HG02678 (cell line): Measurements from ENCODE around the gene SLC9A2.

Experiments used
- ATAC-seq: cut with Tn5 transposase; IDR thresholded peaks from one replicate; pipeline ENCODE4 v1.9.1; 2021; ENCODE audit warnings: mild to moderate bottlenecking, moderate library complexity; ENCODE audit not compliant: unreplicated experiment

SLC9A2 gene

GRCh38 chr2:102669401-102669800 is 50.0 kb downstream of the SLC9A2 start:
- no peak for ATAC-seq

GRCh38 chr2:102672107-102672776 is 52.9 kb downstream of the SLC9A2 start:
- no peak for ATAC-seq

GRCh38 chr2:102674370-102674769 is 55.0 kb downstream of the SLC9A2 start:
- ATAC-seq = no peak

GRCh38 chr2:102674836-102675235 is 55.5 kb downstream of the SLC9A2 start:
- ATAC-seq = no peak

DNA sequence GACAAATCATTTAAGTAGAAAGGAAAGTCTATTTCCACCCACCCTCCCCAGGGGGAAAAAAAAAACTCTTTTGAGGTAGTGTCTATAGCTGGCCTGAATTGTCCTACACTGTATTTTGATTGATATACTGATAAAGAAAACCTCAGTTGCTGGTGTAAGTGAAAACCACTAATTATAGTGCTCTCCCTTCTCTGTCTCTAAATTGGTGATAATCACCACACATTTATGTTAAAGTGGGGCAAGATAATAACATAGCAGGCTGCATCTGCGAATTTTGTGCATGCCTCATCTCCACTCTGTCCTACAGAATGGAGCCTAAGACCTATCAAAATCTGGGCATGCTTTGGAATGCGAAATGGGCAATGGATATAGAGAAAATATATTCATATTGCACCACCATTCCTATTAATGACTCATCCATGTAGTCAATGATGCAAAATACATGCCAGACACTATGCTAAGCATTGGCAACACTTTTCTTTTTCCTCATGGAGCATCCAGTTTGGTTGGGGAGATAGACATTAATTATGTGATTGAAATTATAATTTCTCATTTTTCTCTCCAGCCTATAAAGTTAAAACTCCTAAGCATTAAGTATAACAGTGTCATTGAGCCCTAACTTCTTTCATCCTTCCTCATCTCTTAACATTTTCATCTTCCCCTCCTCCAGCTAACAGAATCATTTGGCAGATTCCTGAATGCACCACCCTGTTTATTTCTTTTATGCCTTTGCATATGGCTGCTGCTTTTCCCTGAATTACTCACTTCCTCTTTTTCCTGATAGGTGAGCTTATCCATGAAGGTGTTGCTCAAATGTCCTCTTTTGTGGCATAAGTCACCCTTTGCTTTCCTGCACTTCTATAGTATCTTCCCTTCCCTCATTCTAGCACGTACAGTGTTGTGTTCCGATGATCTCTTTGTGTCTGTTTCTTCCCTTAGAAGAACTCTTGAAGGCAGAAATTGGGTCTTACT is 58.2 kb downstream of the SLC9A2 start:
- ATAC-seq = no peak

DNA sequence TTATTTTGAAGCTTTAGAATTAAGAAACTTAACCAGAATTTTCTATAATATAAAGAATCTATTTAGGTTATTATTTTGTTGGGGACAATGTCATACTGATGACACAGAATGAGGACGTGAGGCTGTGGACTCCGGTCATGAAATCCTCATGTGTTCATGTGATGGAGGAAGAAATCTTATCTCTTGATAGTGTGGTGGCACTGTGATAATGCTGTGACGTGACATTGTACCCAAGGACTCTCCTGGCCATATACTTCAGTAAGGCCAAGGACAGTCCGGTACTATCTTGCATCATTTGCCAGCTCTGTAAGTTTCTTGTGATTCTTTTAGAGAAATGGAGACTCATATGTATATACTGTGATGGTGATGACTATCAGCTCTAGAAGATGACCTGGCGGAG is 59.1 kb downstream of the SLC9A2 start:
- ATAC-seq = no peak

GRCh38 chr2:102686479-102687439 is 67.4 kb downstream of the SLC9A2 start:
- peak; percentile 62 for ATAC-seq

GRCh38 chr2:102690012-102690411 is 70.7 kb downstream of the SLC9A2 start:
- no peak for ATAC-seq

- ATAC-seq = no peak
Observed at GRCh38 chr2:102696463-102696862, 77.1 kb downstream of the SLC9A2 start.

DNA sequence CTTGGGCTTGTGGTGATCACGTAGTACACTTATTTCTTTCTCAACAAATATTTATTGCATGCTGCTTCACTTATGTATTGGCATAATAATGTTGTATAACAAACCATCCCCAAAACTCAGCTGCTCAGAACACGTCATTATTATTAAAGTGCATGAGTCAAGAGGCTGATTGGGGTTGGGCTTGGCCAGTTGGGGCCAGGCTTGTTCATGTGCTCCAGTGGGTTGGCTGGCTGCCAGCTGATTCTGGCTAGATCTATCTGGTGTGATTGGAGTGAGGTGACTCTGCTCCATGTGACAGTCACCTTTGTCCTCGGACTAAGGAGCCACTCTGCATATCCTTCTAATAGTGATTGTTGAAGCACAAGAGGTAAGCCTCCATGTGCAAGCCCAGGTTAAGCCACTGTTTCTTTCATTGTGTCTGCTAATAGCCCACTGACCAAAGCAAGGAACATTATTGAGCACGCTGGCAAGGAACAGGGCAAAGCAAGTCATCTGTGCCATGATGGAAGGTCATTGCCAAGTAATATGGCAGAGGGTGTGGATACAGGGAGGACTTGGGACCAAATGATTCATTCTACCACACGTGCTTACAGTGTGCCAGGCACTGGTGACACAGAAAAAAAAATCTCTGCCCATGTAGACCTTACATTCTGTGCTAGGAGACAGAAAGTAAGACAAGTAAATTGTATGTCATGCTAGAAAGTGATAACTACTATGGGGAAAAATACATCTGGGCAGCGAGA is 79.2 kb downstream of the SLC9A2 start:
- ATAC-seq = no peak

- ATAC-seq = no peak
Observed at GRCh38 chr2:102703305-102703704, 84.0 kb downstream of the SLC9A2 start.

DNA sequence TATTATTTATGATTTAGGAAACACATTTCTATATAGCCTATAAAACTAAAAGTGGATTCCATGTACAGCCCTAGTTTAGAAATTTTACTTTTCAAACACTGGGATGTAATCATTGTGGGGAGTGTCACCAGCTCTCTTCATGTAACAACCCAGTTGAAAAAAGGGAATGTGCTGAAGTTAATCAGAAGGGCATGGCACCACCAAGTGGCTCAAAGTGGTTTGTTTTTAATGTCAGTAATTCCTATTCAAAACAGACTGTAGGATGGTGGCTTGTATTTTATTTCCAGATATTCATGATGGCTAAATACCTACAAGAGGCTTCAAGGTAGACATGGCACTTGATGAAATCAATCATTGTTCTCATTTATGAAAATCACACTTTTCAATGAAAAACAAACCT is 84.4 kb downstream of the SLC9A2 start:
- no peak for ATAC-seq

- ATAC-seq = no peak
Observed at GRCh38 chr2:102704531-102704930, 85.2 kb downstream of the SLC9A2 start.

GRCh38 chr2:102707796-102708695 is 88.7 kb downstream of the SLC9A2 start:
- ATAC-seq = no peak

- ATAC-seq = no peak
Observed at GRCh38 chr2:102708847-102709559, 89.7 kb downstream of the SLC9A2 start.

DNA sequence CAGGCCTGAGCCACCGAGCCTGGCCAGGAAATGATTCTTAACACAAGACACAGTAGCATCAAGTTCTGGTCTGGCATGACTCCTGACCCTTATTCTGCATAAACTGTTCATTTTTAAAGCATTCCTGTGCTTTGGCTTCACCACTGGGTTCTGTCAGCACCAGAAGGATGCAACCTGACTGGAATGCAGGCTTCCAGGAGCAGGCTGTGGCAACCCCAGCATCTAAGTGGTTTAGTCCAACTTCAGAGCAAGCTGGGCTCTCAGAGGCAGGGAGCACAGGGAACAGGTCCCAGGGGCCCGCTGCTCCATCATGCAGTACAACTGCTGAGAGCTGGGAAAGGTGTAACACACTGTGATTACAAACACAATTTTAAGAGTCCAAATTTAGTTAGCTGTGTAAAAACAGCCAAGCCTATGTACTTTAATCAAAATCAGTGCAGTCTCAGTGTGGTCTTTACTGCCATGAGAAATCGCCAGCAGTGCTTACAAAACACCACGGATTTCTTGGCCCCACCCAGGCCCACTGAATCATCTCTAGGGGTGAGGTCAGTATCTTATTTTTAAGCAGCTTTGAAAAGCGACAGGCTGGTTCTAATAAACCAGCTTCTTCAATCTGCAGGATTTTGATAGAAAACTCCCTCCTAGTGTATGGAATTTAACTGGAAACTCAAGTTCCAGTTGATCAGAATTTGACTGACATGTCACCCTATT is 98.1 kb downstream of the SLC9A2 start:
- ATAC-seq = no peak

- no peak for ATAC-seq
Observed at GRCh38 chr2:102718387-102719316, 99.3 kb downstream of the SLC9A2 start.
